Ascending aorta (tissue), 2 donors: Measurements from ENCODE around the gene GPR52. TPM values are rescaled to one million over a fixed set of nuclear protein-coding genes. Genes with fewer than 3 reads are reported as not detected.

Experiments used
- DNase-seq, 2 donors: peaks; one replicate each; pipeline ENCODE4 v3.0.0-alpha.2; 2019; ENCODE audit warnings: low spot score in 2 of 2
- H3K27ac ChIP-seq, 2 donors: fragments of 200-600 bp; sonication (generic); one replicate each; pipeline ENCODE4 v1.5.1; 2016 to 2017; ENCODE audit warnings: mild to moderate bottlenecking in 1 of 2
- H3K27me3 ChIP-seq: fragments of 200-600 bp; sonication (generic); one replicate; pipeline ENCODE4 v1.5.1; 2017
- H3K36me3 ChIP-seq, 2 donors: fragments of 200-600 bp; sonication (generic); one replicate each; pipeline ENCODE4 v1.5.1; 2016
- H3K4me1 ChIP-seq, 2 donors: fragments of 200-600 bp; sonication (generic); one replicate each; pipeline ENCODE4 v1.5.1; 2016 to 2017; ENCODE audit warnings: mild to moderate bottlenecking in 1 of 2
- H3K4me3 ChIP-seq, 2 donors: fragments of 200-600 bp; sonication (generic); one replicate each; pipeline ENCODE4 v1.5.1; 2016 to 2017; ENCODE audit warnings: mild to moderate bottlenecking in 1 of 2
- H3K9me3 ChIP-seq, 2 donors: fragments of 200-600 bp; sonication (generic); one replicate each; pipeline ENCODE4 v1.5.1; 2016
- intact Hi-C: fragments of 100-400 bp; cut with DNase I; formaldehyde crosslinking; loops from one replicate; pipeline ENCODE4 v1.15.1; 2023
- total RNA-seq: library from RNA; depleted of rRNA; stranded (reverse); fragments of >200 nt; gene quantifications from one replicate; pipeline ENCODE4 v1.1.0, GENCODE V29; 2016
- TF ChIP-seq, protein P1 (sequence below), 3 experiments: fragments of 200-600 bp in 2 of 3; fragments of 450-650 bp in 1 of 3; sonication (generic) in 2 of 3; IDR thresholded peaks; one replicate each; pipeline ENCODE4 v1.5.1; 2016 to 2019; ENCODE audit warnings: antibody characterized with exemption in 3 of 3, mild to moderate bottlenecking in 1 of 3, moderate library complexity in 1 of 3

Gene GPR52
- total RNA-seq, 1 donor from 2014 or later = 0.75 TPM

DNA sequence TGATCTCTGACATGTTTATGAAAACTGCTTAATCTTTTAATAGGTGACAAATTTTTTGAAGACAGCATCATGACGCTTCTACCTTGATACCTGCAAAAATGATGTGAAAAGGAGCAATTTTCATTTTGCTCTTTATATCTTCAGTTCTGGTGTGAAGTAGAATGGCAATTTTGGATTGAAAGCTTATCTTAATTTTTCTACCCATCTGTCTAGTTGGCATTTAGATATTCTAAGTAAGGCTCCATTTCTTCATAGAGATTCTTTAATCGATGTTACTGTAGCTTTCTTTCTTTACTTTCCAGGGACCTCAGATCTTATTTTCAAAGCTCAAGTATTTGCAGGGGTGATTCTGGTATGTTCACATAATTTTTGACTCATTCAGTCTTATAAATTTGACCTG is 32.3 kb upstream of the GPR52 start:
- Histone ChIP-seq H3K4me1 (no peaks in the 10 kb centered on the region), H3K36me3 (no peaks in the 10 kb centered on the region), H3K27ac (no peak overlapping the region), H3K9me3 (peaks cover 0 to 6% of the 10 kb centered on the region in 2 donors), H3K4me3 (no peak overlapping the region), H3K27me3 (no peaks in the 10 kb centered on the region)
- DNase-seq = no peak
- intact Hi-C loops = no loop called here
- TF ChIP-seq, protein P1, sequence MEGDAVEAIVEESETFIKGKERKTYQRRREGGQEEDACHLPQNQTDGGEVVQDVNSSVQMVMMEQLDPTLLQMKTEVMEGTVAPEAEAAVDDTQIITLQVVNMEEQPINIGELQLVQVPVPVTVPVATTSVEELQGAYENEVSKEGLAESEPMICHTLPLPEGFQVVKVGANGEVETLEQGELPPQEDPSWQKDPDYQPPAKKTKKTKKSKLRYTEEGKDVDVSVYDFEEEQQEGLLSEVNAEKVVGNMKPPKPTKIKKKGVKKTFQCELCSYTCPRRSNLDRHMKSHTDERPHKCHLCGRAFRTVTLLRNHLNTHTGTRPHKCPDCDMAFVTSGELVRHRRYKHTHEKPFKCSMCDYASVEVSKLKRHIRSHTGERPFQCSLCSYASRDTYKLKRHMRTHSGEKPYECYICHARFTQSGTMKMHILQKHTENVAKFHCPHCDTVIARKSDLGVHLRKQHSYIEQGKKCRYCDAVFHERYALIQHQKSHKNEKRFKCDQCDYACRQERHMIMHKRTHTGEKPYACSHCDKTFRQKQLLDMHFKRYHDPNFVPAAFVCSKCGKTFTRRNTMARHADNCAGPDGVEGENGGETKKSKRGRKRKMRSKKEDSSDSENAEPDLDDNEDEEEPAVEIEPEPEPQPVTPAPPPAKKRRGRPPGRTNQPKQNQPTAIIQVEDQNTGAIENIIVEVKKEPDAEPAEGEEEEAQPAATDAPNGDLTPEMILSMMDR (IDR thresholded peaks at IDR 0.05) = no peak

DNA sequence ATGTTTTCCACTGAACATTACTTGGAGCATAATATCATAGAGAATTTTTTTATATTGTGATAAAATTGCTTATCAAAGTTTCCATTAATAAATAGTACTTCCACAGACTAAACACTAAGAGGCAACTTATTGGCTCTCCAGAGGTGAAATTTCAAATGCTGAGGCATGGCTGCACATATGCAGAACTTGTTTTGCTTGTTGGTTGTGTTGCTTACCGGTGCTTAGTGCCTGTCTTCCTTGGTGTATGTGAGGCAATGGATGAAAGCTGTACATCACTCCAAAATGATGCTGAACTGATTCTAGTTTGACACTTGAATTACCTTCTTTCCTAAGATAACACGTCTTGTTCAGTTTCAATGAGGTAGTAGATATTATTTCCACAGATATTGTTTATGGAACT is 29.8 kb upstream of the GPR52 start:
- TF ChIP-seq, protein P1 (IDR thresholded peaks at IDR 0.05) = no peak
- peaks cover 0 to 3% of the 10 kb centered on the region in 2 donors for H3K9me3 ChIP-seq
- intact Hi-C loops = no loop called here
- no peak overlapping the region for H3K4me3 ChIP-seq
- H3K4me1 ChIP-seq = no peaks in the 10 kb centered on the region
- H3K36me3 ChIP-seq = no peaks in the 10 kb centered on the region
- no peak for DNase-seq
- H3K27ac ChIP-seq = no peak overlapping the region
- no peaks in the 10 kb centered on the region for H3K27me3 ChIP-seq

DNA sequence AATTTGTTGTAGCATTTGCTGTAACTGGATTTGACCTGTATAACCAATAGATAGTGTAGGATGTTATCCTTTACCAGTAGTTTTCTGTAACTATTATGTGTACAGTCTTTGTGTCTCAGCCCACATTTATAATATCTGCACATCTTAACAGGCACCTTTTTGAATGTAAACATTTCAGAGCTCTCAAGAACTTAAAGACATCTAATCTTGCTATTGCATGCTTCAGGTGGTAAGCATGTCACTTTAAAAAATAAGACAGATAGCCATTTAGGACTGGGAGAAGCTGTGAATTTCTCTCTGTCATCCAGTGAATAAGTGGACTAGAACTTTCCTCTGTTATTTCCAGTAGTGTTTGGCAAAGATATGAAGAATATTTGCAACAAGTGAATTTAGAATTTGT is 22.6 kb upstream of the GPR52 start:
- Histone ChIP-seq H3K27ac (no peak overlapping the region), H3K4me3 (no peak overlapping the region), H3K27me3 (no peaks in the 10 kb centered on the region), H3K4me1 (no peaks in the 10 kb centered on the region), H3K9me3 (no peaks in the 10 kb centered on the region), H3K36me3 (no peaks in the 10 kb centered on the region)
- no peak for DNase-seq
- TF ChIP-seq, protein P1 (IDR thresholded peaks at IDR 0.05) = no peak
- intact Hi-C loops = no loop called here

DNA sequence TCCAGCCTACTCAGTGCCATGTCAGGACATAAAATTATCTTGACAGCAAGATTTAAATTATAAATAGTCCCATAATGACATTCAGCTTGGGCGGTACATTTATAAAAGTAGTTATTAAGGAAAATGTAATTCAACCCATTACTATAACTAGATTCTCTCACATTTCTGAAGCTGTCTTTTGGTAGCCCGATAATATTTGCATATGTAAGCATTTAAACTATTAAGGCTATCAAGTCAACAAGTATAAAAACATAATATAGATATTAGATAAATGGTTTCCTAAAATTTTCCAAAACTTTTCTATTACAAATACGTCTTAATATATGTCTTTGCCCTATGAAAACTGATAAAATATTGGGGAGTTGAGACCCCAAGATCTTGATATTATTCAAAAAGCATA is 21.6 kb upstream of the GPR52 start:
- no peaks in the 10 kb centered on the region for H3K4me1 ChIP-seq
- H3K27me3 ChIP-seq = no peaks in the 10 kb centered on the region
- DNase-seq = no peak
- no peak overlapping the region for H3K4me3 ChIP-seq
- H3K27ac ChIP-seq = no peak overlapping the region
- TF ChIP-seq, protein P1 (IDR thresholded peaks at IDR 0.05) = no peak
- no peaks in the 10 kb centered on the region for H3K9me3 ChIP-seq
- intact Hi-C loops = no loop called here
- no peaks in the 10 kb centered on the region for H3K36me3 ChIP-seq

DNA sequence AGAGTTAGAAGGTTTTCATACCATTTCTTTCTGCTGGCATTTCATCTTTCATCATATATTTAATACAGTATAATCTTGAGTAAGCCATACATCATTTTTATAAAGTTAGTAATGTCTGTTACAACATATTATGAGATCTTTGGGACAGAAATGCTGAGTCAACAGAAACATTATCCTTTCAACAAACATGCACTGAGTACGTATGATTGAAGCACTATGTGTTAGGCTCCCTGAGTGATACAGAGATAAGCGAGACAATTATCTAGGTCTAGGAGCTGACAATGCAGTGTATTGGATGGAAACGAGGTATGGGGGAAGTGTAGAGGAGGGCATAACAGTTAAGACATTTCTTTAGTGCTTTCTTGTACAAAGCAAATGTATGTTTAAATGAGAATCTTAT is 19.7 kb upstream of the GPR52 start:
- Histone ChIP-seq H3K27ac (no peak overlapping the region), H3K4me1 (no peaks in the 10 kb centered on the region), H3K36me3 (no peaks in the 10 kb centered on the region), H3K9me3 (no peaks in the 10 kb centered on the region), H3K4me3 (no peak overlapping the region), H3K27me3 (no peaks in the 10 kb centered on the region)
- intact Hi-C loops = no loop called here
- TF ChIP-seq, protein P1 (IDR thresholded peaks at IDR 0.05) = no peak
- DNase-seq = no peak

DNA sequence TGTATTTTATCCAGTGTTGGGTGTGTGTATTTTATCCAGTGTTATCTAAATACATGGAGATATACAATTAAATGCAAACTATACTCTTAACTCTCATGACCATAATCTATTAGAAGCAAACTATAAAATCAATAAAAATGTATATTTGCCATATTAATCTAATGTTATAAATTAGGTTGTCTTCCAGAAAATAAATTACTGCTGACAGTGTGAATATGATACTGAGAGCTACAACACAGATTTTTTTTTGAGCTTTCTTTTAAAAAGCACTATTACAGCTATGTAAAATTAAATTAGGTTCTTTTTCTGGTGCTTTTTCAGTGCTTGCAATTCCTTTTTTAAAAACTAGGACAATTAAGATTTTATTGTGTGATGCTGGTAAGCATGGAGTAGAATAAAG is 19.0 kb upstream of the GPR52 start:
- TF ChIP-seq, protein P1 (IDR thresholded peaks at IDR 0.05) = no peak
- Histone ChIP-seq H3K27me3 (no peaks in the 10 kb centered on the region), H3K4me1 (no peaks in the 10 kb centered on the region), H3K36me3 (no peaks in the 10 kb centered on the region), H3K9me3 (no peaks in the 10 kb centered on the region), H3K4me3 (no peak overlapping the region), H3K27ac (no peak overlapping the region)
- DNase-seq = no peak
- intact Hi-C loops = no loop called here
